Sigmoid colon (tissue), 7 donors: ENCODE measurements around the gene ACTN1. TPM values are rescaled to one million over a fixed set of nuclear protein-coding genes. Genes with fewer than 3 reads are reported as not detected.
A peak's percentile ranks its signal among the peaks of the same experiment; 100 is the strongest.
"Not testable (repeated sequence)": the region's sequence is repeated elsewhere in the genome, so short reads cannot be mapped to it uniquely, and the experiment has no call there.

Experiments
- DNase-seq: peaks from one replicate; pipeline ENCODE4 v3.0.0-alpha.2; 2019
- H3K27ac ChIP-seq, 4 donors: fragments of 200-600 bp; sonication (generic); one replicate each; pipeline ENCODE4 v1.5.1; 2016 to 2019; ENCODE audit warnings: mild to moderate bottlenecking in 1 of 4
- H3K27me3 ChIP-seq, 3 donors: fragments of 200-600 bp; sonication (generic); one replicate each; pipeline ENCODE4 v1.5.1; 2019; ENCODE audit warnings: mild to moderate bottlenecking in 1 of 3
- H3K36me3 ChIP-seq, 4 donors: fragments of 200-600 bp; sonication (generic); one replicate each; pipeline ENCODE4 v1.5.1; 2016 to 2019
- H3K4me1 ChIP-seq, 4 donors: fragments of 200-600 bp; sonication (generic); one replicate each; pipeline ENCODE4 v1.5.1; 2017 to 2019
- H3K4me3 ChIP-seq, 4 donors: fragments of 200-600 bp; sonication (generic); one replicate each; pipeline ENCODE4 v1.5.1; 2017 to 2019; ENCODE audit warnings: mild to moderate bottlenecking in 2 of 4, moderate library complexity in 1 of 4
- H3K9me3 ChIP-seq, 4 donors: fragments of 200-600 bp in 3 of 4; sonication (generic) in 3 of 4; one replicate each; pipeline versions ENCODE4 v1.5.1 to v1.6.1; 2013 to 2019
- EP300 ChIP-seq, 4 donors: sonication (generic); formaldehyde crosslinking; IDR thresholded peaks; one replicate each; pipeline ENCODE4 v1.6.1; 2017; ENCODE audit warnings: antibody characterized with exemption in 4 of 4
- POLR2A ChIP-seq, 2 donors: fragments of 450-650 bp; IDR thresholded peaks; one replicate each; pipeline ENCODE4 v1.6.1; 2016; ENCODE audit warnings: antibody characterized with exemption in 2 of 2, mild to moderate bottlenecking in 2 of 2, moderate library complexity in 2 of 2
- POLR2AphosphoS5 ChIP-seq, 4 donors: sonication (generic); formaldehyde crosslinking; IDR thresholded peaks; one replicate each; pipeline ENCODE4 v1.6.1; 2017; ENCODE audit warnings: antibody characterized with exemption in 4 of 4
- WGBS, 2 donors: extraction: QIAGEN DNeasy Blood & Tissue Kit; methylation state at CpG; one replicate each; pipeline ENCODE4 v1.1.7; 2013; 5-methylcytosine and 5-hydroxymethylcytosine counted together
- intact Hi-C: fragments of 100-400 bp; cut with DNase I; formaldehyde crosslinking; loops from one replicate; pipeline ENCODE4 v1.15.1; 2023
- polyA plus RNA-seq, 3 donors: library from polyadenylated mRNA; stranded (reverse); fragments of 200-250 nt; gene quantifications; one replicate each; pipeline ENCODE4 v1.2.3, GENCODE V29; 2013
- total RNA-seq, 4 donors: library from RNA; depleted of rRNA; stranded (reverse); fragments of >200 nt; gene quantifications; one replicate each; pipeline ENCODE4 v1.1.0, GENCODE V29; 2016
- TF ChIP-seq, protein P1 (sequence below), 4 experiments: fragments of 450-650 bp in 3 of 4; fragments of 200-600 bp in 1 of 4; IDR thresholded peaks; one replicate each; pipeline ENCODE4 v1.5.1; 2016 to 2019; ENCODE audit warnings: antibody characterized with exemption in 4 of 4, mild to moderate bottlenecking in 3 of 4, moderate library complexity in 2 of 4
- donor health status: healthy with polysubstance abuse.
- donor health status: Bipolar disorder and iron deficiency.
- donor health status: healthy.

Gene ACTN1
- total and polyA plus RNA-seq, 7 donors: 20.1 to 1,069 (median 372) TPM

DNA sequence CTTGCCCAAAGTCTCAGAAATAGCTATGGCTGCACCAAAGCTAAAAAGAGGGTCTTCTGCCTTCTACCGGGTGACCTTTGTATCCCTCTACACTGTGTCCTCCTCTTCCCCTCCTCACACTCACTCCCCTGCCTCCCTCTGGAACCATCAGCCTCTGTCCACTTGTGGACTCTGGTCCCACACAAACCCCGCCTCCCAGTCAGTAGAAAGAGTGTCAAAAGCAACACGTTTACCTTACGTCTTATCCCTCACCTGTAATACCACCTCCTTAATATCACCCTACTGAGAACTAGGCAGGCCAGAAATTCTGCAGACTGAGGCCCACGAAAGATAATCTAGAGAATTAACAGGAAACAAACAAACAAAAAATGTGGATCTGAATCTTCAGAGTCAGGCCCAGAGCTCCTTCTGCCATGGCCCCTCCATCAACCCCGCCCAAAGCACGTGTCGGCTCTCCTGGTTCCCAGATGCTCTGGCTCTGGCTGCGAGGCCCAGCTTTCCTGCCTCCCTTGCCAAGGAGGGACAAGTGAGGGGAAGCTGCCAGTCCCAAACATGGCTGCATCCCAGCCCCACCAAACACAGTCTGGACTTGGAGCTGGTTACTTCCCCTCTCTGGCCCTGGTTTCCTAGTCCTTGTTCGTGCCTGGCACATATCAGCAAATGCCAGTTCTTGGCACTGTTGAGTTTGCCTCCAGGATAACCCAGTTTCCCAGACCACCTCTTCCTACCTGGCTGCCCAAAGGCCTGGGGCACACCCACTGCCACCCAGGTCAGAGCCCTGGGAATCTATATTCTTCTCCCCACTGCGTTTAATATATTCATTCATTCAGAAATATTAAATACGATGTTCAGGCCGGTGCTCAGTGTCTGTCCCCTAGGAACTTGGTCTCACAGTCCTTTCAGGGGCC is 2.7 kb downstream of the ACTN1 start:
- H3K27ac ChIP-seq: peak overlapping the region; percentile 98 to 100 (median 100)
- peaks cover 3 to 35% (median 21%) of the 10 kb centered on the region in 4 donors for H3K36me3 ChIP-seq
- WGBS, 2 donors: 56 to 63% methylated on average over 13 of the region's 13 CpGs
- H3K27me3 ChIP-seq: no peaks in the 10 kb centered on the region
- TF ChIP-seq POLR2A (IDR thresholded peaks at IDR 0.05) (peak in 1 of 2 donors; percentile 20), EP300 (IDR thresholded peaks at IDR 0.05) (peak in 1 of 4 donors; percentile 20), POLR2AphosphoS5 (IDR thresholded peaks at IDR 0.05) (peak; percentile 59 to 83 (median 76))
- TF ChIP-seq, protein P1, sequence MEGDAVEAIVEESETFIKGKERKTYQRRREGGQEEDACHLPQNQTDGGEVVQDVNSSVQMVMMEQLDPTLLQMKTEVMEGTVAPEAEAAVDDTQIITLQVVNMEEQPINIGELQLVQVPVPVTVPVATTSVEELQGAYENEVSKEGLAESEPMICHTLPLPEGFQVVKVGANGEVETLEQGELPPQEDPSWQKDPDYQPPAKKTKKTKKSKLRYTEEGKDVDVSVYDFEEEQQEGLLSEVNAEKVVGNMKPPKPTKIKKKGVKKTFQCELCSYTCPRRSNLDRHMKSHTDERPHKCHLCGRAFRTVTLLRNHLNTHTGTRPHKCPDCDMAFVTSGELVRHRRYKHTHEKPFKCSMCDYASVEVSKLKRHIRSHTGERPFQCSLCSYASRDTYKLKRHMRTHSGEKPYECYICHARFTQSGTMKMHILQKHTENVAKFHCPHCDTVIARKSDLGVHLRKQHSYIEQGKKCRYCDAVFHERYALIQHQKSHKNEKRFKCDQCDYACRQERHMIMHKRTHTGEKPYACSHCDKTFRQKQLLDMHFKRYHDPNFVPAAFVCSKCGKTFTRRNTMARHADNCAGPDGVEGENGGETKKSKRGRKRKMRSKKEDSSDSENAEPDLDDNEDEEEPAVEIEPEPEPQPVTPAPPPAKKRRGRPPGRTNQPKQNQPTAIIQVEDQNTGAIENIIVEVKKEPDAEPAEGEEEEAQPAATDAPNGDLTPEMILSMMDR (IDR thresholded peaks at IDR 0.05): no peak
- DNase-seq: peak; percentile 93
- peak overlapping the region; percentile 85 to 100 (median 97) for H3K4me3 ChIP-seq
- intact Hi-C loops: no loop called here
- no peaks in the 10 kb centered on the region for H3K9me3 ChIP-seq
- peaks cover 0 to 79% (median 75%) of the 10 kb centered on the region in 4 donors for H3K4me1 ChIP-seq

DNA sequence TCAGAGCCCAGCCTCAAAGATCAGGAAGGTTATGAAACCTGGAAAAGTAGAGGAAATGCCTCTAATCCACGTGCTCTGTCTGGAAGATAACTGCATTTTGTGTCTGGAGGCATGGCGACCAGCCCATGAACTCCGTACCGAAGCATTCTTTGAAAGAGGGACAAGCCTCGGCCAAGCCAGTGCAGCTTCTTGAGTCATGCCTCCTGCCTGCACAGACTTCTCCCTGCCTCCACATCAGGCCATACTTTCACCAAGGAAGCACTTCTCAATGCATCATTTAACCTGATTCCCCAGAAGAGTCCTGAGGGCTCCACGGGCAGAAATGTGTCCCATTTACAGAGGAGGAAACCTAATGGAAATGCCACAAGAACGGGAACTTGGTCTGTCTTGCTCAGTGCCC is 3.4 kb downstream of the ACTN1 start:
- peaks cover 3 to 35% (median 21%) of the 10 kb centered on the region in 4 donors for H3K36me3 ChIP-seq
- WGBS, 2 donors: 71 to 76% methylated on average over 7 of the region's 7 CpGs
- intact Hi-C loops: loop anchor here (2.0 kb wide), 1 partner anchor 65 kb away; no protein-coding TSS in a partner anchor
- peak overlapping the region; percentile 98 to 100 (median 100) for H3K27ac ChIP-seq
- peak overlapping the region; percentile 5 to 100 (median 90) for H3K4me3 ChIP-seq
- no peaks in the 10 kb centered on the region for H3K9me3 ChIP-seq
- DNase-seq: peak; percentile 89
- no peaks in the 10 kb centered on the region for H3K27me3 ChIP-seq
- TF ChIP-seq POLR2AphosphoS5 (IDR thresholded peaks at IDR 0.05): peak; percentile 14 to 62 (median 60)
- TF ChIP-seq, protein P1 (IDR thresholded peaks at IDR 0.05): no peak
- H3K4me1 ChIP-seq: peaks cover 0 to 79% (median 75%) of the 10 kb centered on the region in 4 donors

DNA sequence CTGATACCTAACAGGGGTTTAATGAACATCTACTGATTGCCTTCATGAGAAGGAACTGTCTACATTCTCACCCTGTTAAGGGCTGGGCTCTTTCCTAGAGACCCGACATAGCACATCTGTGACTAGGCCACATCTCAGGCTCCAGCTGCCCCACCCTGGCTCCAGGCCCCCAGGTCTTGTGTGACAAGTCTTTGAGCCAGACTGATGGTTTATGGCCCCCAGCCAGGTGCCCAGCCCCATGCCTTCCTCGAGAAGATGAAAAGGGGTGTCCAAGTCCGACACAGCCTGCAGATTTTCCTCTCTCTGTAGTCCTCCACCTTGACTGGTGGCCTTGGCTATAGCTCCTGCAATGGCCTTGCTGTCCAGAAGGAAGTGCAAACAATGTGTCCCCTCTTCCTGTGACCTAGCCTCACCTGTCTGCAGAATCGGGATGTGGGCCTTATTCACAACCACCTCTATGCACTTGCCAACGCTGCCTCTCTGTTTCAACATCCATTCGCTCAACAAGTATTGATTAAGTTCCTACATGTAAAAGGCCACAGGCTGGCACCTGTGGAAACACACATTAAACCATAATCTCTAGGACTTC is 4.2 kb downstream of the ACTN1 start:
- WGBS, 2 donors: 70 to 73% methylated on average over 6 of the region's 6 CpGs
- Histone ChIP-seq H3K27ac (peak overlapping the region; percentile 98 to 100 (median 100)), H3K36me3 (peaks cover 3 to 35% (median 21%) of the 10 kb centered on the region in 4 donors), H3K27me3 (no peaks in the 10 kb centered on the region), H3K4me3 (peak overlapping the region in 3 of 4 donors; percentile 85 to 100 (median 94)), H3K9me3 (no peaks in the 10 kb centered on the region), H3K4me1 (peaks cover 0 to 79% (median 75%) of the 10 kb centered on the region in 4 donors)
- intact Hi-C loops: loop anchor here (2.0 kb wide), 1 partner anchor 64 kb away; no protein-coding TSS in a partner anchor
- DNase-seq: peak; percentile 76
- peak in 1 of 4 donors; percentile 26 for TF ChIP-seq POLR2AphosphoS5 (IDR thresholded peaks at IDR 0.05)
- TF ChIP-seq EP300 (IDR thresholded peaks at IDR 0.05): no peak

DNA sequence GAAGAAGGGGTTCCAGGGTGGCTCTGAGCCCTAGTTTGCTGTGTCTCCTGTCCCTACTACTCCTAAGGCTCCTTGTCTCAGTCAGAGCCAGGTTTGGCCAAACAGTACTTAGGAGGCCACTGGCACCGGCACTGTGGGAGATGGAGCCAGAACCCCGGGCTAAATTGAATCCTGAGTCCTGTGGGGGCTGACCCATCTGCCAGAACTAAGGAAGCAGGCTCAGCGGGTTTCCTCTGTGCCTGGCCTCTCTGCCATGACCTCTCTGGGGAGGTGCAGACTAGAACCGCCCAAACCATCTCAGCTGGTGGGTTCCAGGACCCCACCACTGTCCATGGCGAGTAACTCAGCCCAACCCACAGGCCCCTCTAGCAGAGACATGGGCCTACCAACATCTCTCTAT is 5.5 kb downstream of the ACTN1 start:
- peaks cover 3 to 35% (median 21%) of the 10 kb centered on the region in 4 donors for H3K36me3 ChIP-seq
- WGBS, 2 donors: 93 to 97% methylated on average over 5 of the region's 5 CpGs
- H3K27me3 ChIP-seq: no peaks in the 10 kb centered on the region
- intact Hi-C loops: loop anchor here (2.0 kb wide), 1 partner anchor 63 kb away; no protein-coding TSS in a partner anchor
- no peaks in the 10 kb centered on the region for H3K9me3 ChIP-seq
- H3K27ac ChIP-seq: peak overlapping the region; percentile 98 to 100 (median 100)
- H3K4me3 ChIP-seq: peak overlapping the region in 1 of 4 donors; percentile 22
- H3K4me1 ChIP-seq: peaks cover 0 to 91% (median 87%) of the 10 kb centered on the region in 4 donors
- DNase-seq: peak; percentile 64
- TF ChIP-seq, protein P1 (IDR thresholded peaks at IDR 0.05): no peak
- TF ChIP-seq POLR2AphosphoS5 (IDR thresholded peaks at IDR 0.05): no peak
- TF ChIP-seq EP300 (IDR thresholded peaks at IDR 0.05): no peak
- no peak for TF ChIP-seq POLR2A (IDR thresholded peaks at IDR 0.05)

DNA sequence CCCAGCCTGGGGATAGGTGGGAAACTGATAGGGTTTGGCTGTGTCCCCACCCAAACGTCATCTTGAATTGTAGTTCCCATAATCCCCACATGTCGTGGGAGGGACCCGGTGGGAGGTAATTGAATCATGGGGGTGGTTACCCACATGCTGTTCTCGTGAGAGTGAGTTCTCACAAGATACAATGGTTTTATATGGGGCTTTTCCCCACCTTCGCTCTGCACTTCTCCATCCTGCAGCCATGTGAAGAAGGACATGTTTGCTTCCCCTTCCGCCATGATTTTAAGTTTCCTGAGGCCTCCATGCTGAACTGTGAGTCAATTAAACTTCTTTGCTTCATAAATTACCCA is 5.9 kb downstream of the ACTN1 start:
- Histone ChIP-seq H3K4me1 (peaks cover 0 to 95% (median 92%) of the 10 kb centered on the region in 4 donors), H3K36me3 (peaks cover 3 to 35% (median 21%) of the 10 kb centered on the region in 4 donors), H3K4me3 (peak overlapping the region in 1 of 4 donors; percentile 0), H3K27ac (peak overlapping the region; percentile 98 to 100 (median 100))
- H3K27me3 ChIP-seq, H3K9me3 ChIP-seq, DNase-seq, intact Hi-C loops: not testable (repeated sequence)
- 88 to 89% methylated on average over 6 of the region's 6 CpGs for WGBS, 2 donors
